Measurements from ENCODE around the gene SMOC2.

- no peak for TF ChIP-seq CTCF (IDR thresholded peaks at IDR 0.05)
- TF ChIP-seq POLR2A (IDR thresholded peaks at IDR 0.05) = no peak
- no peak for TF ChIP-seq EP300 (IDR thresholded peaks at IDR 0.05)
Measured at GRCh38 chr6:168709991-168710390, 269.0 kb downstream of the SMOC2 start.

Measured in tibial nerve (tissue), 4 donors.